GM12878 (cell line): Measurements from ENCODE around the gene DOCK2. TPM values are rescaled to one million over a fixed set of nuclear protein-coding genes. Genes with fewer than 3 reads are reported as not detected.
A peak's percentile ranks its signal among the peaks of the same experiment; 100 is the strongest.

Experiments
- CHD2 ChIP-seq: IDR thresholded peaks from 2 replicates; pipeline ENCODE4 v1.6.1; 2011; ENCODE audit warnings: low read depth, low read length, improper control_type of control experiment, borderline replicate concordance
- DPF2 ChIP-seq: fragments of 450-650 bp; IDR thresholded peaks from 2 replicates; pipeline ENCODE4 v1.6.1; 2017; ENCODE audit warnings: mild to moderate bottlenecking
- ESRRA ChIP-seq: IDR thresholded peaks from 2 replicates; pipeline ENCODE4 v1.6.1; 2012; ENCODE audit warnings: mild to moderate bottlenecking, low read length, improper control_type of control experiment
- FOXM1 ChIP-seq: IDR thresholded peaks from 2 replicates; pipeline ENCODE4 v1.6.1; 2012; ENCODE audit warnings: low read depth, mild to moderate bottlenecking, inconsistent platforms, low read length, moderate library complexity
- HDGF ChIP-seq: fragments of 450-650 bp; IDR thresholded peaks from 2 replicates; pipeline ENCODE4 v1.6.1; 2016; ENCODE audit warnings: antibody characterized with exemption
- IKZF2 ChIP-seq, 2 experiments: fragments of 450-650 bp; IDR thresholded peaks; 2 replicates each; pipeline ENCODE4 v1.6.1; 2017; ENCODE audit warnings: mild to moderate bottlenecking in 2 of 2, moderate library complexity in 2 of 2
- MEF2B ChIP-seq: fragments of 450-650 bp; IDR thresholded peaks from 2 replicates; pipeline ENCODE4 v1.6.1; 2018; ENCODE audit warnings: mild to moderate bottlenecking, moderate library complexity; ENCODE audit not compliant: partially characterized antibody, poor library complexity, severe bottlenecking
- NFIC ChIP-seq: IDR thresholded peaks from 2 replicates; pipeline ENCODE4 v1.6.1; 2012; ENCODE audit warnings: low read depth, mild to moderate bottlenecking, inconsistent platforms, low read length, moderate library complexity
- NRF1 ChIP-seq: conservative IDR thresholded peaks from 2 replicates; pipeline ENCODE4 v1.6.1; 2011; ENCODE audit warnings: mild to moderate bottlenecking, low read depth, low read length, improper control_type of control experiment
- TCF7 ChIP-seq: IDR thresholded peaks from 2 replicates; pipeline ENCODE4 v1.6.1; 2014; ENCODE audit warnings: antibody characterized with exemption, borderline replicate concordance
- YY1 ChIP-seq: IDR thresholded peaks from 2 replicates; pipeline ENCODE4 v1.6.1; 2011; ENCODE audit warnings: low read depth, mild to moderate bottlenecking, low read length
- ZNF24 ChIP-seq: fragments of 450-650 bp; IDR thresholded peaks from 2 replicates; pipeline ENCODE4 v1.6.1; 2017; ENCODE audit warnings: antibody characterized with exemption, mild to moderate bottlenecking
- polyA plus RNA-seq, 11 experiments: library from polyadenylated mRNA; depleted of rRNA in 4 of 11; unstranded in 6 of 11; stranded (reverse) in 5 of 11; fragments of >200 nt; fragmentation: Nextera tagmentation in 4 of 11; fragmentation: Illumina TruSeq in 1 of 11; extraction: Ambion mirVana in 4 of 11; extraction: Trizol in 1 of 11; gene quantifications; 1 replicate in 1 of 11; 2 replicates in 10 of 11; pipeline versions ENCODE4 v1.2.1 to v1.2.3, GENCODE V29; 2011 to 2016; ENCODE audit warnings: inconsistent platforms in 2 of 11, missing spikeins in 2 of 11, low read depth in 1 of 11
- total RNA-seq, 4 experiments: library from RNA; depleted of rRNA in 3 of 4; stranded (reverse); fragments of >200 nt in 3 of 4; fragmentation: Illumina TruSeq in 1 of 4; extraction: Trizol in 1 of 4; gene quantifications; 2 replicates each; pipeline versions ENCODE4 v1.2.1 to v1.2.3, GENCODE V29; 2013 to 2021
- TF ChIP-seq, protein P1 (sequence below): IDR thresholded peaks from 2 replicates; pipeline ENCODE4 v1.6.1; 2011; ENCODE audit warnings: low read depth, low read length, improper control_type of control experiment, borderline replicate concordance
- TF ChIP-seq, protein P2 (sequence below): fragments of 450-650 bp; IDR thresholded peaks from 2 replicates; pipeline ENCODE4 v1.6.1; 2018; ENCODE audit warnings: borderline replicate concordance, mild to moderate bottlenecking; ENCODE audit not compliant: partially characterized antibody
- TF ChIP-seq, protein P3 (sequence below): fragments of 450-650 bp; IDR thresholded peaks from 2 replicates; pipeline ENCODE4 v1.6.1; 2018; ENCODE audit warnings: mild to moderate bottlenecking, low read depth, moderate library complexity; ENCODE audit not compliant: partially characterized antibody
- TF ChIP-seq, protein P4 (sequence below): IDR thresholded peaks from 2 replicates; pipeline ENCODE4 v1.6.1; 2012; ENCODE audit warnings: low read length, inconsistent platforms
- TF ChIP-seq, protein P5 (sequence below): fragments of 450-650 bp; IDR thresholded peaks from 2 replicates; pipeline ENCODE4 v1.6.1; 2017; ENCODE audit warnings: mild to moderate bottlenecking
- TF ChIP-seq, protein P6 (sequence below): fragments of 450-650 bp; IDR thresholded peaks from 2 replicates; pipeline ENCODE4 v1.6.1; 2014; ENCODE audit warnings: mild to moderate bottlenecking
- TF ChIP-seq, protein P7 (sequence below): IDR thresholded peaks from 2 replicates; pipeline ENCODE4 v1.6.1; 2012; ENCODE audit warnings: low read depth, low read length, improper control_type of control experiment

DOCK2 gene
- total and polyA plus RNA-seq, 10 of the 15 experiments (the other 5 are each of a cell fraction or from before 2014, with no cell fraction given): 34.2 to 192 (median 118) TPM

DNA sequence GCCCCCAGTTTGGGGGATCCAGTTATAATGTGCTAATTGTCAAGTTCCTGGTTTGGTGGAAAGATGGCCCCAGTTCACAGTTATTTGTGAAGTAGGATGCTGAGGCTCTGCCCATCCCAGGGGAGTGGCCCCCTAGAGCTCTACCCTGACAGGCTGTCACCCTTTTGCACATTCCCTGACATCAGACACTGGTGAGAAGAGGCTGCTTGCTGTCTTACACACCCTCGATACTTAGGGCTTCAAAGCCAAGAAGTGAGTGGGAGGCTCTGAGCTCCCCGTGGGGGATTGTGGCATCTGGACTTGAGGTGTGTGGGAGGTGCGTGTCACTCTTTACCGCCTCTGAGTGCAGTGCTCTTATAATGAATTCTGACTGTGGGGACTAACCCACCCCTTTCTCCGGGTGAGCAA is 168.5 kb downstream of the DOCK2 start (continued):
- no peak for TF ChIP-seq HDGF
- no peak for TF ChIP-seq ZNF24
- TF ChIP-seq, protein P1, sequence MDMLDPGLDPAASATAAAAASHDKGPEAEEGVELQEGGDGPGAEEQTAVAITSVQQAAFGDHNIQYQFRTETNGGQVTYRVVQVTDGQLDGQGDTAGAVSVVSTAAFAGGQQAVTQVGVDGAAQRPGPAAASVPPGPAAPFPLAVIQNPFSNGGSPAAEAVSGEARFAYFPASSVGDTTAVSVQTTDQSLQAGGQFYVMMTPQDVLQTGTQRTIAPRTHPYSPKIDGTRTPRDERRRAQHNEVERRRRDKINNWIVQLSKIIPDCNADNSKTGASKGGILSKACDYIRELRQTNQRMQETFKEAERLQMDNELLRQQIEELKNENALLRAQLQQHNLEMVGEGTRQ: no peak
- TF ChIP-seq, protein P2, sequence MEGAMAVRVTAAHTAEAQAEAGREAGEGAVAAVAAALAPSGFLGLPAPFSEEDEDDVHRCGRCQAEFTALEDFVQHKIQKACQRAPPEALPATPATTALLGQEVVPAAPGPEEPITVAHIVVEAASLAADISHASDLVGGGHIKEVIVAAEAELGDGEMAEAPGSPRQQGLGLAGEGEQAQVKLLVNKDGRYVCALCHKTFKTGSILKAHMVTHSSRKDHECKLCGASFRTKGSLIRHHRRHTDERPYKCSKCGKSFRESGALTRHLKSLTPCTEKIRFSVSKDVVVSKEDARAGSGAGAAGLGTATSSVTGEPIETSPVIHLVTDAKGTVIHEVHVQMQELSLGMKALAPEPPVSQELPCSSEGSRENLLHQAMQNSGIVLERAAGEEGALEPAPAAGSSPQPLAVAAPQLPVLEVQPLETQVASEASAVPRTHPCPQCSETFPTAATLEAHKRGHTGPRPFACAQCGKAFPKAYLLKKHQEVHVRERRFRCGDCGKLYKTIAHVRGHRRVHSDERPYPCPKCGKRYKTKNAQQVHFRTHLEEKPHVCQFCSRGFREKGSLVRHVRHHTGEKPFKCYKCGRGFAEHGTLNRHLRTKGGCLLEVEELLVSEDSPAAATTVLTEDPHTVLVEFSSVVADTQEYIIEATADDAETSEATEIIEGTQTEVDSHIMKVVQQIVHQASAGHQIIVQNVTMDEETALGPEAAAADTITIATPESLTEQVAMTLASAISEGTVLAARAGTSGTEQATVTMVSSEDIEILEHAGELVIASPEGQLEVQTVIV: no peak
- TF ChIP-seq, protein P3, sequence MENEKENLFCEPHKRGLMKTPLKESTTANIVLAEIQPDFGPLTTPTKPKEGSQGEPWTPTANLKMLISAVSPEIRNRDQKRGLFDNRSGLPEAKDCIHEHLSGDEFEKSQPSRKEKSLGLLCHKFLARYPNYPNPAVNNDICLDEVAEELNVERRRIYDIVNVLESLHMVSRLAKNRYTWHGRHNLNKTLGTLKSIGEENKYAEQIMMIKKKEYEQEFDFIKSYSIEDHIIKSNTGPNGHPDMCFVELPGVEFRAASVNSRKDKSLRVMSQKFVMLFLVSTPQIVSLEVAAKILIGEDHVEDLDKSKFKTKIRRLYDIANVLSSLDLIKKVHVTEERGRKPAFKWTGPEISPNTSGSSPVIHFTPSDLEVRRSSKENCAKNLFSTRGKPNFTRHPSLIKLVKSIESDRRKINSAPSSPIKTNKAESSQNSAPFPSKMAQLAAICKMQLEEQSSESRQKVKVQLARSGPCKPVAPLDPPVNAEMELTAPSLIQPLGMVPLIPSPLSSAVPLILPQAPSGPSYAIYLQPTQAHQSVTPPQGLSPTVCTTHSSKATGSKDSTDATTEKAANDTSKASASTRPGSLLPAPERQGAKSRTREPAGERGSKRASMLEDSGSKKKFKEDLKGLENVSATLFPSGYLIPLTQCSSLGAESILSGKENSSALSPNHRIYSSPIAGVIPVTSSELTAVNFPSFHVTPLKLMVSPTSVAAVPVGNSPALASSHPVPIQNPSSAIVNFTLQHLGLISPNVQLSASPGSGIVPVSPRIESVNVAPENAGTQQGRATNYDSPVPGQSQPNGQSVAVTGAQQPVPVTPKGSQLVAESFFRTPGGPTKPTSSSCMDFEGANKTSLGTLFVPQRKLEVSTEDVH: no peak
- TF ChIP-seq CHD2: peak; percentile 77; the same call in 1 of the 2 replicates
- peak; percentile 79 for TF ChIP-seq TCF7
- peak; percentile 91 to 93 for TF ChIP-seq IKZF2 (IDR thresholded peaks at IDR 0.05)
- TF ChIP-seq, protein P4, sequence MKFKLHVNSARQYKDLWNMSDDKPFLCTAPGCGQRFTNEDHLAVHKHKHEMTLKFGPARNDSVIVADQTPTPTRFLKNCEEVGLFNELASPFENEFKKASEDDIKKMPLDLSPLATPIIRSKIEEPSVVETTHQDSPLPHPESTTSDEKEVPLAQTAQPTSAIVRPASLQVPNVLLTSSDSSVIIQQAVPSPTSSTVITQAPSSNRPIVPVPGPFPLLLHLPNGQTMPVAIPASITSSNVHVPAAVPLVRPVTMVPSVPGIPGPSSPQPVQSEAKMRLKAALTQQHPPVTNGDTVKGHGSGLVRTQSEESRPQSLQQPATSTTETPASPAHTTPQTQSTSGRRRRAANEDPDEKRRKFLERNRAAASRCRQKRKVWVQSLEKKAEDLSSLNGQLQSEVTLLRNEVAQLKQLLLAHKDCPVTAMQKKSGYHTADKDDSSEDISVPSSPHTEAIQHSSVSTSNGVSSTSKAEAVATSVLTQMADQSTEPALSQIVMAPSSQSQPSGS: no peak; the same call in 1 of the 2 replicates
- TF ChIP-seq, protein P5, sequence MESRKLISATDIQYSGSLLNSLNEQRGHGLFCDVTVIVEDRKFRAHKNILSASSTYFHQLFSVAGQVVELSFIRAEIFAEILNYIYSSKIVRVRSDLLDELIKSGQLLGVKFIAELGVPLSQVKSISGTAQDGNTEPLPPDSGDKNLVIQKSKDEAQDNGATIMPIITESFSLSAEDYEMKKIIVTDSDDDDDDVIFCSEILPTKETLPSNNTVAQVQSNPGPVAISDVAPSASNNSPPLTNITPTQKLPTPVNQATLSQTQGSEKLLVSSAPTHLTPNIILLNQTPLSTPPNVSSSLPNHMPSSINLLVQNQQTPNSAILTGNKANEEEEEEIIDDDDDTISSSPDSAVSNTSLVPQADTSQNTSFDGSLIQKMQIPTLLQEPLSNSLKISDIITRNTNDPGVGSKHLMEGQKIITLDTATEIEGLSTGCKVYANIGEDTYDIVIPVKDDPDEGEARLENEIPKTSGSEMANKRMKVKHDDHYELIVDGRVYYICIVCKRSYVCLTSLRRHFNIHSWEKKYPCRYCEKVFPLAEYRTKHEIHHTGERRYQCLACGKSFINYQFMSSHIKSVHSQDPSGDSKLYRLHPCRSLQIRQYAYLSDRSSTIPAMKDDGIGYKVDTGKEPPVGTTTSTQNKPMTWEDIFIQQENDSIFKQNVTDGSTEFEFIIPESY: no peak
- TF ChIP-seq NFIC: no peak; the same call in 1 of the 2 replicates
- TF ChIP-seq NRF1: no peak
- TF ChIP-seq MEF2B: peak; percentile 100
- TF ChIP-seq DPF2: peak; percentile 97
- TF ChIP-seq ESRRA: no peak
- TF ChIP-seq, protein P6, sequence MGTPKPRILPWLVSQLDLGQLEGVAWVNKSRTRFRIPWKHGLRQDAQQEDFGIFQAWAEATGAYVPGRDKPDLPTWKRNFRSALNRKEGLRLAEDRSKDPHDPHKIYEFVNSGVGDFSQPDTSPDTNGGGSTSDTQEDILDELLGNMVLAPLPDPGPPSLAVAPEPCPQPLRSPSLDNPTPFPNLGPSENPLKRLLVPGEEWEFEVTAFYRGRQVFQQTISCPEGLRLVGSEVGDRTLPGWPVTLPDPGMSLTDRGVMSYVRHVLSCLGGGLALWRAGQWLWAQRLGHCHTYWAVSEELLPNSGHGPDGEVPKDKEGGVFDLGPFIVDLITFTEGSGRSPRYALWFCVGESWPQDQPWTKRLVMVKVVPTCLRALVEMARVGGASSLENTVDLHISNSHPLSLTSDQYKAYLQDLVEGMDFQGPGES: no peak
- peak; percentile 84 for TF ChIP-seq YY1
- TF ChIP-seq FOXM1: peak; percentile 85; the same call in 1 of the 2 replicates
- TF ChIP-seq, protein P7, sequence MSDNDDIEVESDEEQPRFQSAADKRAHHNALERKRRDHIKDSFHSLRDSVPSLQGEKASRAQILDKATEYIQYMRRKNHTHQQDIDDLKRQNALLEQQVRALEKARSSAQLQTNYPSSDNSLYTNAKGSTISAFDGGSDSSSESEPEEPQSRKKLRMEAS: peak; percentile 42; the same call in 1 of the 2 replicates
